ENCODE measurements around the gene PPID.
"Not testable (repeated sequence)": the region's sequence is repeated elsewhere in the genome, so short reads cannot be mapped to it uniquely, and the experiment has no call there.

Gene PPID

GRCh38 chr4:158722917-158723793 lies at the start of gene PPID:
Gene PPID, minus strand, starts transcription at chr4:158723396. Its CDS starts 108 bp downstream, at chr4:158723288.
- peak; percentile 46 to 76 (median 56) for DNase-seq (ENCODE audit: low read depth in 3 of 3, low spot score in 1 of 3)

- no peak for DNase-seq (ENCODE audit: low read depth in 3 of 3, low spot score in 1 of 3)
Observed at GRCh38 chr4:158771776-158772175, 48.6 kb upstream of the PPID start.

GRCh38 chr4:158770671-158771070 lies 47.5 kb upstream of the PPID start:
- DNase-seq (ENCODE audit: low read depth in 3 of 3, low spot score in 1 of 3) = no peak

GRCh38 chr4:158769175-158769921 lies 46.2 kb upstream of the PPID start:
- peak in 1 of 3 donors; percentile 18 for DNase-seq (ENCODE audit: low read depth in 3 of 3, low spot score in 1 of 3)

GRCh38 chr4:158768555-158769174 lies 45.5 kb upstream of the PPID start, which contains the start of gene FNIP2:
Gene FNIP2, plus strand, starts transcription at chr4:158769026. Its CDS starts 187 bp downstream, at chr4:158769213.
- DNase-seq (ENCODE audit: low read depth in 3 of 3, low spot score in 1 of 3) = peak; percentile 15 to 41 (median 36)

GRCh38 chr4:158767451-158767850 lies 44.3 kb upstream of the PPID start:
- no peak for DNase-seq (ENCODE audit: low read depth in 3 of 3, low spot score in 1 of 3)

- DNase-seq (ENCODE audit: low read depth in 3 of 3, low spot score in 1 of 3) = no peak
Observed at GRCh38 chr4:158766434-158767044, 43.3 kb upstream of the PPID start.

- no peak for DNase-seq (ENCODE audit: low read depth in 3 of 3, low spot score in 1 of 3)
Observed at GRCh38 chr4:158763462-158763861, 40.3 kb upstream of the PPID start.

- no peak for DNase-seq (ENCODE audit: low read depth in 3 of 3, low spot score in 1 of 3)
Observed at GRCh38 chr4:158762553-158762952, 39.4 kb upstream of the PPID start.

GRCh38 chr4:158760866-158761265 lies 37.7 kb upstream of the PPID start:
- no peak for DNase-seq (ENCODE audit: low read depth in 3 of 3, low spot score in 1 of 3)

- DNase-seq (ENCODE audit: low read depth in 3 of 3, low spot score in 1 of 3) = not testable (repeated sequence)
Observed at GRCh38 chr4:158759539-158759938, 36.3 kb upstream of the PPID start.

GRCh38 chr4:158758703-158759102 lies 35.5 kb upstream of the PPID start:
- DNase-seq (ENCODE audit: low read depth in 3 of 3, low spot score in 1 of 3) = no peak

GRCh38 chr4:158758142-158758541 lies 34.9 kb upstream of the PPID start:
- no peak for DNase-seq (ENCODE audit: low read depth in 3 of 3, low spot score in 1 of 3)

GRCh38 chr4:158756588-158756987 lies 33.4 kb upstream of the PPID start:
- DNase-seq (ENCODE audit: low read depth in 3 of 3, low spot score in 1 of 3) = no peak

GRCh38 chr4:158755819-158756218 lies 32.6 kb upstream of the PPID start:
- DNase-seq (ENCODE audit: low read depth in 3 of 3, low spot score in 1 of 3) = not testable (repeated sequence)

- DNase-seq (ENCODE audit: low read depth in 3 of 3, low spot score in 1 of 3) = no peak
Observed at GRCh38 chr4:158754385-158755180, 31.4 kb upstream of the PPID start.

- DNase-seq (ENCODE audit: low read depth in 3 of 3, low spot score in 1 of 3) = no peak
Observed at GRCh38 chr4:158750379-158750778, 27.2 kb upstream of the PPID start.

- not testable (repeated sequence) for DNase-seq (ENCODE audit: low read depth in 3 of 3, low spot score in 1 of 3)
Observed at GRCh38 chr4:158746537-158746936, 23.3 kb upstream of the PPID start.

GRCh38 chr4:158741326-158742021 lies 18.3 kb upstream of the PPID start:
- no peak for DNase-seq (ENCODE audit: low read depth in 3 of 3, low spot score in 1 of 3)

- DNase-seq (ENCODE audit: low read depth in 3 of 3, low spot score in 1 of 3) = no peak
Observed at GRCh38 chr4:158739600-158739999, 16.4 kb upstream of the PPID start.
